ENCODE measurements around the gene OGDH.
A peak's percentile ranks its signal among the peaks of the same experiment; 100 is the strongest.
"Not testable (repeated sequence)": the region's sequence is repeated elsewhere in the genome, so short reads cannot be mapped to it uniquely, and the experiment has no call there.

The OGDH gene

DNA sequence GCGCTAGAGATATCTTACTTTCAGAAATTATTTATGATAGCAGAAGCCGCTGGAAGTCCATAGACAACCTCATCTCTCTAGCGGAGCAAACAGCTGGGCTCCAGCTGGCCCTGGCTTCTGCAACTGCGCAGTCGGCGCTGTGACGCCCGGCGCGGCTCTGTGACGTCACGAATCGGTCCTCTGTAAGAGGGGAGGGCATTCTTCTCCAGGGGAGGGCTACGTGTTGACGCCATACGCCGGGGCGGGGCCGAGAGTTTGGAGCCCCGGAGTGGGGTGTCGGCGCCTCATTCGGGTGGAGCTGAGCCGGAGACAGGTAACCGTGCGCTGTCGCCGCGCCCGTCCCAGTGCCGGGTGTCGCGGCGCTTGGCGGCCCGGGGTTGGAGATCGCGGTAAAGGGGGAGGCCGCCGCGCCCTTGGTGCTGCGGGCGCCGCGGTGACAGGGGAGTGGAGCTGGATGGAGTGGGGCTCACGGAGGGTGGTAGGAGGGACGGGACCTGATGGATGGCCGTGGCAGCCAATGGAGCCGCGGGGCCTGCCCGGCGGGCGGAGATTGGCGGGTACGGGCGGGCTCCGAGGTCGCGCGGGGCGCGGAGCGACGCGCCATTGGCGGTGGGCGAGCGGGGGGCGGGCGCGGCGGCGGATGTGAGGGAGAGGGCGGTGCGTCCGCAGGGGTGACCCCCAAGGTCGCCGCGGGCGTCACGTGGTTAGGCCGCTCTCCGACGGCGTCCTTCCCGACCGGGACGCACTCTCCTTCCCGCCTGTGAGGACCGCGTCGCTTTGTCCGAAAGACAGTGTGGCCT lies at the start of gene OGDH:
Gene OGDH, plus strand, starts transcription at position 287 of the 800 bp plus-strand sequence. CDS start 17,717 bp downstream, outside the sequence.
- DNase-seq: peak; percentile 99

DNA sequence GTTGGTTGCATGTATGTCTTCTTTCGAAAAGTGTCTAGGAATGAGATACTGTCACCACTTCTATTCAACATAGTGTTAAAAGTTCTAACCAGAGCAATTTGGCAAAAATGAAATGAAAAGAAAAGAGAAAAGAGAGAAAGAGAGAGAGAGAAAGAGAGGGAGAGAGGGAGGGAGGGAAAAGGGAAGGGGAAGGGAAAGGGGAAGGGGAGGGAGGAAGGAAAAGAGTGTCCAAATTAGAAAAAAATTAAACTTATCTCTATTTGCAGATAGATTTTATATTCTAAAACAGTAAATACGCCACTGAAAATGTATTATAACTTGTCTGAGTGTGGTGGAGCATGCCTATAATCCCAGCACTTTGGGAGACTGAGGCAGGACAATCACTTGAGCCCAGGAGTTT lies 48.9 kb upstream of the OGDH start:
- DNase-seq: no peak

DNA sequence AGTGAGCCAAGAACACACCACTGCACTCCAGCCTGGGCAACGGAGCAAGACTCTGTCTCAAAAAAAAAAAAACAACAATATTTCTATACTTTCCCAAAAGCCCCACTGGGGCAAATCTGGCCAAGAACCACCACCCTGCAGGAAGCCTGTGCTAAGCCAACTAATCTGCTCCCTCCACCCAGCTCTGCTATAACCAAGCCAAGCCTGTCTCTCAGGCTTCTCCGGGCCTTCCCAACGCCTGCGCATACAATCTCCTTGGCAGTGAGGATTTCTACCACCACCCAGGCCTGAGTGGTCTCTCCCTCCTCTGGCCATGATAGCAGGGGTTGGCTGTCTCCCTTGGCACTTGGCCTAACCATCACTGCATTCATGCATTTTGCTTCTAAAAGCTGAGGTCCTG lies 46.9 kb upstream of the OGDH start:
- no peak for DNase-seq

DNA sequence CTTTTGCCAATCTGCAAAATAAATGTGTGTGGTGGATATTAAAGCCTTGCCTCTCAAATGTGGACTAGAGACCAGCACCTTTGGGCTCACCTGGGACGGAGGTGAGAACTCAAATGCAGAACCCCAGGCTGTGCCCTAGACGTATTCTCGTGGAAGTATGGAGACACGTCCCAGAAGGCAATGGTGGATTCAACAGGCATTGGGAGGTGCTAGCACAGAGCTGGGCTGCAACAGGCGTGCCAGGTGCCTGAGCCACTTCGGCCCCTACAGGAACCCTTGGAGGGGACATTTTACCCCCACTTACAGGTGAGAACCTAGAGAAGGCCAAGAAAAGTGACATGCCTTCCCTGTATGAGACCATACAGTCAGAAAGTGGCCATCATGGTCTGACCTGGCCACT lies 44.9 kb upstream of the OGDH start:
- DNase-seq: no peak

DNA sequence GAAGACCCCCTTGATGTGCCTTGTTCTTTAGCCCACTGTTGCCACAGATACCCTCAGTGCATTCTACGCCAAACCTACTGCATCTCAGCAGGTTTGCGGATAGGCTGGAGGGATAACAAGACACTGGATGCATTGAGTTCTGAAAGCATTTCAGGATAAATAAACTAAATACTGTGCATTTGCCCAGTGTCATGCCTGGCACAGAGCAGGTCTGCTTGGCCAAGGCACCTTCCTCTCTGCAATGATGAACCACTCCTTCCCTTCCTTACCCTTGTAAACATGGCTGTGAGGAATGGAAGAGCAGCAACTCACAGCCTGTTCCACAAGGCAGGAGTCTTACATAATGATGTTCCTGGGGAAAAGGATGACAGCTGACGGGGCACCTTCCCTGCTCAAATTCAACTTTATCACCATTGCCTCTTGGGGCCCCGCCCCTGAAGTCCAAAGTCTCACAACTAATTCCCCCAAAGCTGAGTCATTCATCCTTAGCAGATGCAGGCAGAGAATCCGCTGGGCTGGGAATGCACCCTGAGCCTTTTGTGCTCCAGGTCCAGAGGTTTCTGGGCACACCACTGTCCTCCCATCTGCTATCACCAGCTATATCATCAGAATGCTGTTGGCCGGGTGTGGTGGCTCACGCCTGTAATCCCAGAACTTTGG lies 44.3 kb upstream of the OGDH start:
- no peak for DNase-seq

DNA sequence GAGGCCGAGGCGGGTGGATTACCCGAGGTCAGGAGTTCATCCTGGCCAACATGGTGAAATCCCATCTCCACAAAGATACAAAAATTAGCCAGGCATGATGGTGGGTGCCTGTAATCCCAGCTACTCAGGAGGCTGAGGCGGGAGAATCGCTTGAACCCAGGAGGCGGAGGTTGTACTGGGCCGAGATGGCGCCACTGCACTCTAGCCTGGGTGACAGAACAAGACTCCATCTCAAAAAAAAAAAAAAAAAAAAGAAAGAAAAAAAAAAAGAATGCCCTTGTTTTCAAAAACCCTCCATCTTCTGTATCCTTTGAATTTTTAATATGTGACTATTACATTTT lies 43.8 kb upstream of the OGDH start:
- DNase-seq: not testable (repeated sequence)

DNA sequence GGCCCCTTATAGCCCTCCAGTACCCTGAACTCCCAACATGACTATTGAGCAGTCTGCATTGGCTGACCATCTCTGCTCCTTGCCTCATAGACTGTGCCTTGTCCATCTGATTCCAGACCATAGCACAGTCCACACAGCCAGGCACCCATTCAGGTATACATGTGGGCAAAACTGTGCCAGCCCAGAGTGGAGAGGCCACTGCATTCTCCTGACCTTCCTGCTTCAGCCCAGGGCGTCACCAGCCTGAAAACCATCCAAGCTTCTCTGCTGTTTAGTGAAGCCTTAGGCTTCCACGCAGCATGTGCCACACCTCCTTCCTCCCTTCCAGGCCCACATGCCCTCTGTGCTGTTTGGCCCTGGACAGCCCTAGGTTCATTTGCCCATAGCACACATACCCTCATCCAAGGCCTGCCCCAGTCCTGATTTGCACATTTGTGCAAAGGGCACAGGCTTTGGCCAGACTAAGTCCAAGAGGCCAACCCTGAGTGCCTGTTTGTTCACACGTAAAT lies 43.2 kb upstream of the OGDH start:
- DNase-seq: no peak

DNA sequence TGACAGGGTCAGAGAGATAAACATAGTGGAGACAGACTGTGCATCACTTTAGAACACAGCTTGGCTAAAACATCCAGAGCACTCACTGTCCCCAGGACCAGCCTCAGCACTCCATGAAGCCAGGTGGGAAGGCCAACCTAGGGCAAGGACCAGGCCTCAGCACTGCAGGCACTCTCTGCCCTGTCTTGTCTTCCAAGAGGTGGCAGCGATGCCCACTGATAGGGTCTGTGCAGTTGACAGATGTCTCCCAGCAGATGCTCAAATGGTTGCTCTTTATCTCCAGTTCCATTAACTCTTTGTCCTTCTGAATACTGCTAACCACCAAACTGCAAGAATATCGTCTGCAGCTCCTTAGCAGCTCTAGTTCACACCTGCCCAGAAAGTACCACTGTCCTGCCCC lies 41.8 kb upstream of the OGDH start:
- no peak for DNase-seq

DNA sequence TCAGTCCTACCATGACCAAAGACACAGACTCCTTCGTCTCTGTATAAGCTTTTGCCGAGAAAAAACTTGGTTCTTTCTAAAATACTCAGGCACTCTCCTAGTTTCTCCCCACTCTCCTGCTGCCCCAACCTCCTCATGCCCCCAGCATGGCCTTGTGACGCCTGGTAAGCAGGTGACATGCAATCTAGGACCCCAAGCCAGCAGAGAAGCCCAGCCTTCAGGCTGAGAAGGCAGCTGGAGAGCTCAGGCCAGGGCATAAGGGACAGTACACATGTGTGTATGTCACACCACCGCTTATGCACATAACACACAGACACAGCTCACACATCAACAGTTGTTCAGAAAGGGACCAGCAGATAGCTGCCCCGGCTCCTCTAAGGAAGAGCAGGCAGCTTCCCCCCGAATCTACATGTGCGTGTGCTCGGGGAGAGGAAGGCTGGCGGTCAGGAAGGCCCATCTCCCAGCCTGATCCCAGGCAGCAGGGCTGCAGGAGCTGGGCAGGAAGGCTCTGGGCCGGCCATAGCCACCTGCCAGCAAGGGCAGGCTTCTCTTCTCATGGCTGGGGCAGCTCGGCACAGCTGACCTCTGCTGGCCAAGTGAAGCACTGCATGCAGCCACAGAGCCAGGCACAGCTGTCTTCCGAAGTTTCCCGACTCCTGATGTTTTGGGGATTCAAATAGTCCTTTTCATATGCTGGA lies 41.2 kb upstream of the OGDH start:
- DNase-seq: peak; percentile 16

DNA sequence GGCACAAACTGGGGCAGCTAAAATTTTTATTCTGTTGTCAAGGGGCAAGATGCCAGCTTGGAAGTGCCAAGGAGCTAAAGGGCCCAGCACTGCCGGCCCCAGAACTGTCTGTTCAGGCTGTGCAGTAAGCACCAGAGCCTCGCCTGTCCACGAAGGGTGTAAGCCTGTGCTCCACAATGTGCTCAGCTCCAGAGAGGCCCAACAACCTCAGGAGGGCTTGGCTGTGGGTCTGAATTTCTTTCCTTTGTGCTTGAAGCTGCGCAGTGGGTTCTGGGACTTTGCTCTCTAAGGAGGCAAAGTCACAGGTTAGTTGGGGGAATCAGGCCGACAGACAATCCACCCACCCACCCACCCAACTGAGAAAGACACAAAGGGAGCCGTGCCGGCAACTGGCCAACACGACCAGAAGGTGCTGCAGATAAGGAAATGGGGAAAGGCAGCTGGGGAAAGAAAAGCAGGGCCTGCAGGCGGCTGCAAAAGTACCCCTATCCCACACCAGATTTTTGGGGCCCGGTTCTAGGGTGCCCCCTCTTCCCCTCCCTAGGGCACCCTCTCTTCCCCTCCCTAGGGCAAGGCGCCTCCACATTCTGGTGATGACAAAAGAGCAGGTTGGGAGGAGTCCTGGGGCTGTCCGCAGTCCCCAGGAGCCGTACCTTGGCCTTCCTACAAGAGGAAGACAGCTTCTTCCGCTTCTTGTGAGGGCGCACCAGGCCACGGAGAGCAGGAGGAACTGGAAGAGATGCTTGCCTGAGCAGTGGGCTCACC lies 40.5 kb upstream of the OGDH start:
- DNase-seq: no peak

DNA sequence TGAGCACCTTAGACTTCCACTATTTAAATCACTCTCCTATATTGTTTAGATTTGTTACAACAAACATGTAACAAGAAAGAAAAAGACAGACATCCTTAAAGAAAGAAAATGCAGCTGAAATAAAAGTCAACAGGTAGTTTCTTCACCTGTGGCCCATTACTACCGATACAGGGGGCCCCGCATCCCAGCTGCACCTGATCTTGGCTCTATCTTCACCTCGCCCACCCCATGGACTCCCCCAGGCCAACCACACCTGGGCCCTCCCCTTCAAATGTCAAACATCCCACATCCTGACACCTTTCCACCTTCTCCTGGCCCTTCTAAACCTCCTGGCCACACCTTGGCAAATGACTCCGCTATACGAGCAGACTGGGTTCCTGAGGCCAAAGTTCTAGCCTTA lies 39.7 kb upstream of the OGDH start:
- DNase-seq: no peak

DNA sequence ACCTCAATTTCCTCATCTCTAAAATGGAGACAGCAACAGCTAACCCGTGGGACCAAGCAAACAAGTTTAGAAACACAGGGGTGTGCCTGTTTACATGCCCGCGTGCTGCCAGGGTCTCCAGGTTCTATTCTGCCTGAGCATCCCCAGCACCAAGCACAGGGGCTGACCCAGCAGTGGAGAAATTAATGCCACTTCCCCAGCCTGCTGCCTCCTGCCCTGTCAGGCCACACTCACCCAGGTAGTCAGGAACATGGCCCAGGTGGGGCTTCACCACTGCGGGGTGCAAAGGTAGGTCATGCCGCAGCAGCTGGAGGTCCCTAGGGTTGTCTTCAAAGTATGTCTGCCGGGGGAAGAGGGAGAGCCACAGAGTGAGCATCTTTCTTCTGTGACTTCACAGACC lies 38.5 kb upstream of the OGDH start:
- DNase-seq: no peak

DNA sequence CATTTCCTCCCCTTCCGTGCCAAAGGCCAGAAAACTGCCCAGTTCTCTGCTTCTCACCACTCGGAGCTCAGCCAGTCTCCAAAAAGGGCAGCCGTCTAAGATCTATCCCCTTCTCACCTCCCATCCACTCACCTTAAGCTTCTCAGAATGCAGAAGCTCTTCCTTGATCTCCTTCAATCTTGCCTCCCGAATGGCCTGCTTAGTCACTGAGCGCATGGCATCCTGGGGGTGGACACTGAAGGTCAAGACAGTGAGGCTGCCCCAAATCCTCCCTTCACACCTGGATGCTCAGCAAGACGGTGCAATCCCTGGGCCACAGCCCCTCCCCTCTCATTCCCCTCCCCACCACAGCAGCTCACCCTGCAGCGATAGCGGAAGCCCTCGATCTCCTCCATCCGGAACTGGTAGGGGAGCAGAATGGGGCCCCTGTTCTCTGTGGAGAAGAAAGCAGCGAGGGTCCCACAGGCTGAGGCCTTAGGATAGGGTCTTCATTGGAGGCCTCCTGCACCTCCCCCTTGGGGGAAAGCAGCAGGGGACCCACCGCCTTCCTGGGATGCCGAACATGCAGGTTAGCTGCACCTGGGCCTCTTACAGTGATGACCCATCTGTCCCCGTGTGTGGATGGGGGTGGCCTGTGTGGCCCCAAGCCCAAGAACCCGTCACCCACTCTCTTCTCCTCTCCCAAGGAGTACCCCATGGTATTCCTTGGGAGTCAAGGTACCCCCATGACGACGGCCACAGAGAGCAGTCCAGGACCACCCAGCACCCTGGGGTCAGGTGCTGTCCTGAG lies 37.5 kb upstream of the OGDH start:
- DNase-seq: no peak

DNA sequence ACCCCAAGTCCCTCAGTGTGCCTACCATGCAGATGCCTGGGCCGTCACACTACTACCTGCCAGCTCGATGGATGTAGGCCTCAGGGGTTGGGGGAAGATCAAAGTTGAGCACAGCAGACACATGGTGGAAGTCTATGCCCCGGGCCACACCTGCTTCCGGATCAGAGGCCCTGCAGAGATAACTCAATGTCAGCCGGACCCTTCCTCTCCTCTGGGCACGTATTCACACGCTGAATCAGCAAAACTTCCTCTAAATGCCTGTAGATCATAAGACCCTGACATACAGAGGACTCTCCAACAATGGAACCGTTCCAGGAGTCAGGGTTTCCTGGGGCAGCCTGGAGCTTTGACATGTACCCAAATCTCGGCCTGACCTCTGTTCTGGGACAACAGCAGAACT lies 36.5 kb upstream of the OGDH start:
- no peak for DNase-seq

DNA sequence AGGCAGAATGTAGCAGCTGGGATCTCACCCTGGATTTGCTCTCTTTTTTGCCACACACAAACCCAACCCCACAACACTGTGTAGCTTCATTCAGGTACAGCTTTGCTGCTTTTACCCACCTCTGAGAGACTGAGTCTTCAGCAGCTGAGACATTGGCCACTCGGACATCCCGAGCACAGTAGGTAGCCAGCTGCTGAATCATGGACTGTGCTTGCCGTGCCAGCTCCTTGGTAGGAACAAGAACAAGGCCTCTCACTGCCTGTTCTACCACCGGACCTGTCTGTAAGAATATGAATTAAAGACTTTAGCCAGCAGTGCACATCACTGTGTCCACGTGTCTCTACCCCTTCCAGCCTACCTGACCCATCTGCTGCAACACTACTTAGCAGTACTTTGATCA lies 33.7 kb upstream of the OGDH start:
- DNase-seq: no peak

DNA sequence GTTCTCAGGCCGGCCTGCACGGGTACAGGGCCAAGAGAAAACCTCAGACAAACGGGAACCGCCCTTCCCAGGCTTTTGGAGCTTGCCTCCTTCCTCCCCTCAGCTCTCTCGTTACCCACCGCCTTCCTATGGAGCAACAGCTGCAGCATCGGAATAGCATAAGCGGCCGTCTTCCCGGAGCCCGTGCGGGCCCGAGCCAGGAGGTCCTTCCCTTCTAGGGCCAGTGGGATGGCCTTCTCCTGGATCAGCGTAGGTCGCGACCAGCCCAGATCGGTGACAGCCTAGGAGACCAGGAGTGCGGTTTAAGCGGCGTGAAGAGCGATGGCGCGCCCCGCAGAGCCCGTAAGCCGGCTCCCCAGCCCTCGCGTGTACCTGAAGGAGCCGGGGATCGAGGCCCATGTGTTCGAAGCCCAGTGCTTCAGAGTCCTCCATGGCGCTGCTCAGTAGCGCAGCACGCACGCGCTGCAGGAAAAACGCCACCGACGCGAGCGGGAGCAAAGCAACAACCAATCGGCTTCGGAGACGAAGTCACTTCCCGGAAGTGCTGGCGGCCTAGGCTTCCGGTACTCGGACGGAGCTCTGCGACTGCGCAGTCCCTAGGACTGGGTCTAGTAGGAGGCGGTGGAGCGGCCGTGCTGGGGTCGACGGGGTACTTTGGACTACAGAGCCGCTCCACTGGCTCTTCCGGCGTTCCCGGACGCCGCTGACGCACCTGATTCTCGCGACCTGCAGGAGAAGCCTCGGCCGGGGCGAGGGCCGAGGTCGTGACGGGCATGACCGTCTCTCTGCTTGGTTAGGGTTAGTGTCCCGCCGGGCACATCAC lies 32.8 kb upstream of the OGDH start, which contains the start of gene DDX56:
Gene DDX56, minus strand, starts transcription at position 445 of the 823 bp plus-strand sequence. Its CDS starts 13 bp downstream, at position 432.
- peak; percentile 95 for DNase-seq

DNA sequence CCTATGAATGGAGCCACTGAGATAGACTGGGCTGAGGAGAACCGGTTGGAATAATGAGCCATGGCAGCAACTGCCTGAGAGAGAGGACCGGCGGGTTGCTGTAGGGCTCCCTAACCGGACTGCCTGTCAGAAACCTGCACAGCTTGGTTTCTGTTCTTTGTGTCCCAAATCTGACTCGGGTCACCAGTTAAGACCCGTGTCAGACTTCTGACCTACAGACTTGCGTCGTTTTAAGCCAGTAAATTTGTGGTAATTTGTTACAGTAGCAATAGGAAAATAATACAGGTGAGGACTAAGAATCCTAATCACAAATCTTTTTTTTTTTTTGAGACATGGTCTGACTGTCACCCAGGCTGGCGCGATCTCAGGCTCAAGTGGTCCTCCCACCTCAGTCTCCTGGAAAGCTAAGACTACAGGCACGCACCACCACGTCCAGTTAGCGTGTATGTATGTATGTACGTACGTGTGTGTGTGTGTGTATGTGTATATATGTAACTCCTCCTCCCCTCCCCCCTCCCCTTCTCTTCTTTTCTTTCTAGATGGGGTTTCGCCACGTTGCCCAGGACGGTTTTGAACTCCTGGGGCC lies 32.0 kb upstream of the OGDH start:
- DNase-seq: no peak

DNA sequence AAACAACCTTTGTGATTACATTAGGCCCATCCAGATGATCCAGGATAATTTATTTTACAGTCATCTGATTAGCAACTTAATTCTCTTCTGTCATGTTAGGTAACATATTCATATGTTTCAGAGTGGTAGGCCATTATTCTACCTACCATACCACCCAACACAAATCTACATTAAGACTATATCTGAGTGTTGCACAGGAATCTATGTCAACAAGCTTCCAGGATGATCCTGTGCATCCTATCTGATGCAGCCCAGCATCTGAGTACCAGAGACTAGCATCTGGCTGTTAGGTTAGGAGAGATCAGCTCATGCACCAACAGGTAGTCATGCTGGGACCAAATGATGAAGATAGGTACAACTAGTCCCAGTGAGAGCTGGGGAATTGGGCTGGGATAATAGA lies 31.4 kb upstream of the OGDH start:
- DNase-seq: no peak

DNA sequence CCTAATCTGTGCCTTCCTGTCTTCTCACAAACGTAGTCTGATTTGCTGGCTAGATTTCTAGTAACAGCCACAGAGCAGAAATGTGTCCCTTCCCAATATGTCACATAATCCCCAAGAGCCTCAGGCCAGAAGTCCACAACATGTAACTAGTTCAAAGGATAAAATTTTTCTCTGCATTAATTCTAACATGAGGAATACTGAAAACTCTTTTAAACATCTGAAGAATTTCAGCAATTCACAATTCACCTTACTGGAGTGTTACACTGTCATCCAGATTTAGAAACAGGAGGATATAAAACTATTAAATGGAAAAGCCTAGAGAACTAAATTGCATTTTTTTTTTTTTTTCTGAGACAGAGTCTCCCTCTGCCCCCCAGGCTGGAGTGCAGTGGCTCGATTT lies 30.2 kb upstream of the OGDH start:
- DNase-seq: no peak

DNA sequence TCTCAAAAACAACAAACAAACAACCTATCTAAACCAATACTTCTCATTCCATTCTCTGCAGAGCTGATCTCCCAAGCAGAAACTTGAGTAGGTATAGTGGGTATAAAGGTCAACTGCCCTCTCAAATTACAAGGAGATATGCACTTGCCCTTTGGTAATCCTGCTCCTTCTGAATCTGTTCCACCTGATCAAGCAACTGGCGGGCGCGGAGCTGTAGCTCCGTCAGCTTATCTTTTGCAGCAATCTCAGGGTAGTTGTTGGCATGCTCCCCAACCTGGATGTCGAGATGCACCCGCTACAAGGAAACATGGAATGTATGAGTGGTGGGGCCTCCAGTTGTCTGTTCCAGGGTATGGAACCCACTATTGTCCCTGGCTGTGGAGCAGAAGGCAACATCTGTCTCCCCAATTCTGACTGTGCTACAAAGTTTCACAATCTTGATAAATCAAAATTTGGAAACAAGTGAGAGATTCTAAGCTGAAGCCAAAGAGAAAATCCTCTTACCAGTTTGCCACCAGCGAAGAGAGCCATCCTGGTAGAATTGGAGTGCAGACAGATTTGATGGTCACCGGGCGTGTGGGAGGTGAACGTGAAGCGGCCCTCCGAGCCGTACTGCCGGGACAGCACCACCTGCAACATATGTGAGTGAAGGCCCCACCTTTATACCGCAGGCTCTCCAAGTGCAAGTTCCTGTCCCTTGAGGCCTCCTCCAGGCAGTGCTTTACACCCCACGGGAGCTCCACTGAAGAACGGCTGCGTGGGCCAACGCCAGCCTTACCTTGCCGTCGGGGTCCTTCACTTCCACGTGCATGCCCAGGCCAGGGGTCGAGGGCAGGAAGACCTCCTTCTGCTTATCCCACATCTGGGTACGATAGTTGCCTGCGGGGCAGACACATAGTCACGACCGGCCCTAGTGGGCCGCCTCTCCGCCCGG lies 25.2 kb upstream of the OGDH start:
- DNase-seq: no peak

All from SHP77 treated with DMSO at 0.1 percent for 48 hours (cell line).